CD14-positive monocyte (primary cell): ENCODE data around the gene CYP2W1. TPM values are rescaled to one million over a fixed set of nuclear protein-coding genes. Genes with fewer than 3 reads are reported as not detected.
"Not testable (repeated sequence)": the region's sequence is repeated elsewhere in the genome, so short reads cannot be mapped to it uniquely, and the experiment has no call there.

ENCODE experiments used
- DNase-seq, 3 donors: peaks; one replicate each; pipeline ENCODE4 v3.0.0-alpha.2; 2011 to 2022
- H2AFZ ChIP-seq: 2 replicates; pipeline ENCODE4 v1.6.0; 2012; ENCODE audit warnings: mild to moderate bottlenecking, low read depth, low read length, inconsistent platforms; ENCODE audit not compliant: insufficient read depth, poor library complexity, severe bottlenecking
- H3K27ac ChIP-seq, 2 donors: 1 replicate in 1 of 2; 2 replicates in 1 of 2; pipeline ENCODE4 v1.5.1; 2012 to 2013; ENCODE audit warnings: low read length in 2 of 2, control low read depth in 1 of 2, inconsistent platforms in 1 of 2, low read depth in 1 of 2, mild to moderate bottlenecking in 1 of 2
- H3K27me3 ChIP-seq, 2 donors: one replicate each; pipeline versions ENCODE4 v1.6.0 to v1.6.1; 2011 to 2013; ENCODE audit warnings: low read length in 2 of 2; ENCODE audit not compliant: control insufficient read depth in 2 of 2, insufficient read depth in 2 of 2
- H3K36me3 ChIP-seq, 2 donors: replicated peaks in 1 of 2; 1 replicate in 1 of 2; 2 replicates in 1 of 2; pipeline versions ENCODE4 v1.5.1 to v1.6.1; 2012 to 2013; ENCODE audit warnings: low read length in 2 of 2, control low read depth in 1 of 2, inconsistent platforms in 1 of 2, mild to moderate bottlenecking in 1 of 2; ENCODE audit not compliant: insufficient read depth in 2 of 2, control insufficient read depth in 1 of 2
- H3K4me1 ChIP-seq, 2 donors: 1 replicate in 1 of 2; 2 replicates in 1 of 2; pipeline versions ENCODE4 v1.5.1 to v1.6.1; 2012 to 2013; ENCODE audit warnings: low read length in 2 of 2, control low read depth in 1 of 2, inconsistent platforms in 1 of 2, mild to moderate bottlenecking in 1 of 2, moderate library complexity in 1 of 2; ENCODE audit not compliant: insufficient read depth in 2 of 2, control insufficient read depth in 1 of 2
- H3K4me2 ChIP-seq: replicated peaks from 2 replicates; pipeline ENCODE3; 2012; ENCODE audit warnings: low read length, moderate library complexity, mild to moderate bottlenecking; ENCODE audit not compliant: poor library complexity, severe bottlenecking; ENCODE audit errors: extremely low read depth
- H3K4me3 ChIP-seq, 3 experiments: fragments of 200-600 bp in 1 of 3; sonication (generic) in 1 of 3; replicated peaks in 1 of 3; 1 replicate in 2 of 3; 2 replicates in 1 of 3; pipeline ENCODE4 v1.5.1; 2011 to 2013; ENCODE audit warnings: low read length in 3 of 3, mild to moderate bottlenecking in 3 of 3, control low read depth in 2 of 3, low read depth in 2 of 3, inconsistent platforms in 1 of 3, moderate library complexity in 1 of 3
- H3K79me2 ChIP-seq: 2 replicates; pipeline ENCODE4 v1.6.0; 2012; ENCODE audit warnings: mild to moderate bottlenecking, control low read depth, inconsistent platforms, low read length, moderate library complexity; ENCODE audit not compliant: insufficient read depth
- H3K9ac ChIP-seq: 2 replicates; pipeline ENCODE4 v1.6.0; 2017; ENCODE audit warnings: low read length, mild to moderate bottlenecking; ENCODE audit not compliant: insufficient read depth, poor library complexity, severe bottlenecking
- H3K9me3 ChIP-seq, 2 donors: replicated peaks in 1 of 2; 1 replicate in 1 of 2; 2 replicates in 1 of 2; pipeline versions ENCODE4 v1.5.1 to v1.6.1; 2012 to 2013; ENCODE audit warnings: low read length in 2 of 2, control low read depth in 1 of 2; ENCODE audit not compliant: control insufficient read depth in 1 of 2, insufficient read depth in 1 of 2
- H4K20me1 ChIP-seq: 2 replicates; pipeline ENCODE4 v1.6.0; 2012; ENCODE audit warnings: mild to moderate bottlenecking, low read length, control low read depth, moderate library complexity; ENCODE audit not compliant: insufficient read depth
- H3K27ac Mint-ChIP-seq, 7 donors: one replicate each; pipeline ENCODE4 v1.8.0; 2020; ENCODE audit warnings: mild to moderate bottlenecking in 7 of 7, mixed read lengths in 7 of 7, moderate library complexity in 6 of 7, inconsistent platforms in 2 of 7
- H3K27me3 Mint-ChIP-seq, 3 donors: one replicate each; pipeline ENCODE4 v1.8.0; 2021 to 2022; ENCODE audit warnings: low read depth in 3 of 3, mild to moderate bottlenecking in 3 of 3, mixed read lengths in 3 of 3, moderate library complexity in 3 of 3, inconsistent platforms in 1 of 3
- H3K36me3 Mint-ChIP-seq, 2 donors: one replicate each; pipeline ENCODE4 v1.8.0; 2020; ENCODE audit warnings: mixed read lengths in 2 of 2, inconsistent platforms in 1 of 2, mild to moderate bottlenecking in 1 of 2
- H3K4me1 Mint-ChIP-seq: one replicate; pipeline ENCODE4 v1.8.0; 2020; ENCODE audit warnings: mild to moderate bottlenecking, mixed read lengths
- H3K4me3 Mint-ChIP-seq, 2 donors: one replicate each; pipeline ENCODE4 v1.8.0; 2020; ENCODE audit warnings: mild to moderate bottlenecking in 2 of 2, mixed read lengths in 2 of 2, moderate library complexity in 1 of 2
- H3K9me3 Mint-ChIP-seq, 7 donors: one replicate each; pipeline ENCODE4 v1.8.0; 2020 to 2022; ENCODE audit warnings: mixed read lengths in 7 of 7, mild to moderate bottlenecking in 6 of 7, moderate library complexity in 6 of 7, inconsistent platforms in 2 of 7
- WGBS: methylation state at CpG from one replicate; pipeline ENCODE4 v1.1.5; 2013; ENCODE audit warnings: missing lambda C conversion rate; ENCODE audit not compliant: insufficient coverage; 5-methylcytosine and 5-hydroxymethylcytosine counted together
- intact Hi-C, 2 donors: fragments of 100-400 bp; cut with micrococcal nuclease; formaldehyde crosslinking; loops; one replicate each; pipeline versions ENCODE4 v1.15.0 to v1.15.1; 2023
- polyA plus RNA-seq, 3 donors: library from polyadenylated mRNA; depleted of rRNA in 1 of 3; unstranded in 2 of 3; stranded (reverse) in 1 of 3; fragments of 300-500 nt in 2 of 3; fragments of >200 nt in 1 of 3; fragmentation: Illumina TruSeq in 2 of 3; gene quantifications; 1 replicate in 2 of 3; 2 replicates in 1 of 3; pipeline ENCODE4 v1.2.3, GENCODE V29; 2012 to 2021
- TF ChIP-seq, protein P1 (sequence below): fragments of 200-600 bp; IDR thresholded peaks from one replicate; pipeline ENCODE4 v1.8.0; 2022; ENCODE audit warnings: antibody characterized with exemption, mild to moderate bottlenecking

CYP2W1 gene
- polyA plus RNA-seq, 3 donors: not detected

DNA sequence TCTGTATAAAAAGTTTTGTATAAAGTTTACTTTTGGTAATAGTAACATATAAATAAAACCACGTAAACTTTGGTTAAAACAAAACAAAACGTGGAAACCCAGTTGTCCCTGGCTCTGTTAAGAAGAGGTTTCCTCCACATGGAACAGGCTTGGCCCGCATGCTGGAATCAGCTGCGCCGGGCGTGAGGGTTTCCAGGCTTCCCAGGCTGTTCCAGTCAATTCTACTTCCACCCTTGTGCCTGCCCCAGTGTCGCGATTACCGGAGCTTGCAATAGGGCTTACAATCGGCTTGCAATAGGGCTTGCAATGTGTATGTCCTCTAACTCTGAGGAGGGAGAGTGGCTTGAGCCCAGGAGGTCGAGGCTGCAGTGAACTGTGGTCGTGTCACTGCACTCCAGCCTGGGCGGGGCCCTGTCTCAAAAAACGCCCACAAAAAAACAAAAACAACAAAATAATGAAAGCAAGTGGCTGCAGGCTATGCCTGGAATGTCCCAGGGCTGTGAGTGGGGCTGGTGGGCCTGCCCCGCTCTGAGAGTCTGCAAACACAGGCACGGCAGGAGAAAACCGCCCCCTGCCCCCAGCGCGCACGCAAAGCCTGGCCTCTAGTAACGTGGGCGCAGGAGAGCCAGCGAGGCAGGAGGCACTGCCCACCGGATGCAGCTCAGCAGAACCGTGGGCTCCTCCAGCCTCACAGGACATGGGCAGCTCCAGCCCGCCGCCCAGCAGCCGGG is 16.3 kb downstream of the CYP2W1 start:
- Histone ChIP-seq H3K27ac (no peak overlapping the region), H3K36me3 (peaks cover 3 to 8% of the 10 kb centered on the region in 2 donors), H3K4me1 (peaks cover 0 to 7% of the 10 kb centered on the region in 2 donors), H3K79me2 (no peaks in the 10 kb centered on the region), H3K27me3 (no peaks in the 10 kb centered on the region), H2AFZ (no peak overlapping the region), H3K9me3 (no peaks in the 10 kb centered on the region), H4K20me1 (no peaks in the 10 kb centered on the region), H3K4me3 (no peak overlapping the region), H3K9ac (no peak overlapping the region), H3K4me2 (no peak overlapping the region)
- no peak for DNase-seq
- H3K27ac Mint-ChIP-seq: no peak overlapping the region
- intact Hi-C loops: no loop called here
- peaks cover 4 to 5% (median 4%) of the 10 kb centered on the region in 3 donors for H3K27me3 Mint-ChIP-seq
- peaks cover 5% of the 10 kb centered on the region for H3K4me1 Mint-ChIP-seq
- peaks cover 7 to 28% of the 10 kb centered on the region in 2 donors for H3K36me3 Mint-ChIP-seq
- TF ChIP-seq, protein P1, sequence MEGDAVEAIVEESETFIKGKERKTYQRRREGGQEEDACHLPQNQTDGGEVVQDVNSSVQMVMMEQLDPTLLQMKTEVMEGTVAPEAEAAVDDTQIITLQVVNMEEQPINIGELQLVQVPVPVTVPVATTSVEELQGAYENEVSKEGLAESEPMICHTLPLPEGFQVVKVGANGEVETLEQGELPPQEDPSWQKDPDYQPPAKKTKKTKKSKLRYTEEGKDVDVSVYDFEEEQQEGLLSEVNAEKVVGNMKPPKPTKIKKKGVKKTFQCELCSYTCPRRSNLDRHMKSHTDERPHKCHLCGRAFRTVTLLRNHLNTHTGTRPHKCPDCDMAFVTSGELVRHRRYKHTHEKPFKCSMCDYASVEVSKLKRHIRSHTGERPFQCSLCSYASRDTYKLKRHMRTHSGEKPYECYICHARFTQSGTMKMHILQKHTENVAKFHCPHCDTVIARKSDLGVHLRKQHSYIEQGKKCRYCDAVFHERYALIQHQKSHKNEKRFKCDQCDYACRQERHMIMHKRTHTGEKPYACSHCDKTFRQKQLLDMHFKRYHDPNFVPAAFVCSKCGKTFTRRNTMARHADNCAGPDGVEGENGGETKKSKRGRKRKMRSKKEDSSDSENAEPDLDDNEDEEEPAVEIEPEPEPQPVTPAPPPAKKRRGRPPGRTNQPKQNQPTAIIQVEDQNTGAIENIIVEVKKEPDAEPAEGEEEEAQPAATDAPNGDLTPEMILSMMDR: no peak
- peaks cover 0 to 1% (median 0%) of the 10 kb centered on the region in 7 donors for H3K9me3 Mint-ChIP-seq
- no peak overlapping the region for H3K4me3 Mint-ChIP-seq
- WGBS: 98% methylated on average over 9 of the region's 28 CpGs

DNA sequence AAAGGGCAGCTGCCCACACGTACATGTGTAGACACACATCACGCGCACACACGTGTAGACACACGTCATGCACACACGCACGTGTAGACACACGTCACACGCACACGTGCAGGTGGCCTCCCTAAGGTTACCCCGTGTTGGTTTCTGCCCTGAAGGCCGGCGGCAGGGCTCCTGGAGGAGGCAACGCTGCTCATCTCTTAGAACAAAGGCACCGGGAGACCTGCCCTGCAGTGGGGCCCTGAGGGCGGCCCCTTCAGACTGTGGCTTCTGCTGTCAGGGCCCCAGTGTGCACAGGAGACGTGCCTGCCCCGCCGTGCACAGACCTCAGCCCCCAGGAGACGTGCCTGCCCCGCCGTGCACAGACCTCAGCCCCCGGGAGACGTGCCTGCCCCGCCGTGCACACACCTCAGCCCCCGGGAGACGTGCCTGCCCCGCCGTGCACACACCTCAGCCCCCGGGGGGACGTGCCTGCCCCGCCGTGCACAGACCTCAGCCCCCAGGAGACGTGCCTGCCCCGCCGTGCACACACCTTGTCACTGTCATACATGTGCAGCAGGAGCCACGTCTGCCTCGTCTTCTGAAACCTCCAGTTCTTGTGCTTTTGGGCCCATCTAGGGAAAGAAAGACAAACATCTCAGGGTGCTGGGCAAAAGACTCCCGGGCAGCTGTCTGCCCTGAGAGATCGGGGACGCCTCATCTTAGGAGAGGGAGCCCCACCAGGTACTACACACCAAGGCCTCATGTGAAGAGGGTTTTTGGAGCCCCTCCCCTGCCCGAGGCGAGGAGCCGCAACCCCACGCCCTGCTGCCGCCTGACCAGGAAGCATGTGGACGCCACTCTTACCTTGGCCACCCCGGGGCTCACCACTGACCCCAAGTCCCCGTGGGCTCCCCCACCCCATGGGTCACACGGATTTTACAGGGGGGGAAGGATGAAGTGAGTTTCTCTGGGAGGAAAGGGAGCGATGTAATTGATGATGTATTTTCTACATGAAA is 17.3 kb downstream of the CYP2W1 start:
- WGBS: 94% methylated on average over 43 of the region's 52 CpGs
- Histone ChIP-seq H4K20me1 (no peaks in the 10 kb centered on the region), H3K27me3 (no peaks in the 10 kb centered on the region), H3K36me3 (peaks cover 3 to 8% of the 10 kb centered on the region in 2 donors), H3K79me2 (no peaks in the 10 kb centered on the region), H3K4me2 (no peak overlapping the region), H3K27ac (no peak overlapping the region), H3K4me3 (no peak overlapping the region), H2AFZ (no peak overlapping the region), H3K9me3 (no peaks in the 10 kb centered on the region), H3K4me1 (peaks cover 0 to 7% of the 10 kb centered on the region in 2 donors), H3K9ac (no peak overlapping the region)
- intact Hi-C loops: no loop called here
- no peaks in the 10 kb centered on the region for H3K9me3 Mint-ChIP-seq
- peak overlapping the region in 1 of 7 donors; percentile 61 for H3K27ac Mint-ChIP-seq
- H3K27me3 Mint-ChIP-seq: peaks cover 0 to 2% (median 2%) of the 10 kb centered on the region in 3 donors
- no peak for DNase-seq
- no peak overlapping the region for H3K4me3 Mint-ChIP-seq
- peaks cover 7 to 28% of the 10 kb centered on the region in 2 donors for H3K36me3 Mint-ChIP-seq
- peaks cover 5% of the 10 kb centered on the region for H3K4me1 Mint-ChIP-seq
- TF ChIP-seq, protein P1: no peak

DNA sequence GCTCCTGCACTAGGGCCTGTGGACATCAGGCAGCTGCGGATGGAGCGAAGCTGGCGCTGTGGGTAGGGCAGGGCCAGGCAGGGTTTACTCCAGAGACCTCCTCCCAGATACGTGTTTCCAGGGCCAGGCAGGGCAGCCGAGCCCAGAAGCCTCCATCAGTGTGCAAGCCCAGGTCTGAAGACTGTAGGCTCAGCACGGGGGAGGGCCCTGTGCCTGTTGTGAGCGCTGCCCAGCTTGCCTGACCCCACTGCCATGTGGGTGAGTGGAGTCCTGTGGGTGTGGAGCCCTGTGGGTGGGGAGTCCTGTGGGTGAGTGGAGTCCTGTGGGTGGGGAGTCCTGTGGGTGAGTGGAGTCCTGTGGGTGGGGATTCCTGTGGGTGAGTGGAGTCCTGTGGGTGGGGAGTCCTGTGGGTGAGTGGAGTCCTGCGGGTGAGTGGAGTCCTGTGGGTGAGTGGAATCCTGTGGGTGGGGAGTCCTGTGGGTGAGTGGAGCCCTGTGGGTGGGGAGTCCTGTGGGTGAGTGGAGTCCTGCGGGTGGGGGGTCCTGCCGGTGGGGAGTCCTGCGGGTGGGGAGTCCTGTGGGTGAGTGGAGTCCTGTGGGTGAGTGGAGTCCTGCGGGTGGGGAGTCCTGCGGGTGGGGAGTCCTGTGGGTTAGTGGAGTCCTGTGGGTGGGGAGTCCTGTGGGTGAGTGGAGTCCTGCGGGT is 18.2 kb downstream of the CYP2W1 start:
- DNase-seq, H3K9ac ChIP-seq, H3K36me3 ChIP-seq, H3K9me3 Mint-ChIP-seq, intact Hi-C loops, H3K4me3 Mint-ChIP-seq, H3K4me1 Mint-ChIP-seq, H2AFZ ChIP-seq, H3K9me3 ChIP-seq, H3K27me3 Mint-ChIP-seq, H3K4me2 ChIP-seq, H3K4me3 ChIP-seq, H3K4me1 ChIP-seq, H3K27me3 ChIP-seq, H4K20me1 ChIP-seq, H3K79me2 ChIP-seq, H3K27ac Mint-ChIP-seq, H3K27ac ChIP-seq: not testable (repeated sequence)
- H3K36me3 Mint-ChIP-seq: peaks cover 11 to 31% of the 10 kb centered on the region in 2 donors
- 93% methylated on average over 10 of the region's 14 CpGs for WGBS
